Germinal center (tissue), 1 donor: ENCODE results near the gene COPB2.

Experiments used
- DNase-seq: peaks from one replicate; pipeline ENCODE4 v3.0.0; 2012; ENCODE audit warnings: mixed read lengths, low spot score

COPB2 gene

DNA sequence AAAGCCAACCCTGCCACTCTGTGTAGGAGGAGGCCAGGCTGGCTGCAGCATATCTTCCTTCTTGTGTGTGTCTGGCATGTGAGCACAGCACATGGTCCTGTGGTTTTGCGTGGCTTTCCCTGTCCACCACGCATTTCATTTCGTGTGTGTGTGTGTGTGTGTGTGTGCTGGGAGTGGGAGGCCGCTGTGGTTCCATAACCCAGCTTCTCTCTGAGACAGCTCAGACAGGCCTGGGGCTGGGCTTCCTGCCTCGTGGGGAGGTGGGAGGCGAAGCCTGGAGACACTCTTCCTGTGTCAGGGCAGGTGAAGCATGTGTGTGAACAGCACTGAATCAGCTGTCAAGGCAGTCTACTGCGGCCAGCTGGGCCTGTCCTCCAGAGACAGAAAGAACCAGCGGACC is 61.6 kb downstream of the COPB2 start:
- DNase-seq, result no peak

DNA sequence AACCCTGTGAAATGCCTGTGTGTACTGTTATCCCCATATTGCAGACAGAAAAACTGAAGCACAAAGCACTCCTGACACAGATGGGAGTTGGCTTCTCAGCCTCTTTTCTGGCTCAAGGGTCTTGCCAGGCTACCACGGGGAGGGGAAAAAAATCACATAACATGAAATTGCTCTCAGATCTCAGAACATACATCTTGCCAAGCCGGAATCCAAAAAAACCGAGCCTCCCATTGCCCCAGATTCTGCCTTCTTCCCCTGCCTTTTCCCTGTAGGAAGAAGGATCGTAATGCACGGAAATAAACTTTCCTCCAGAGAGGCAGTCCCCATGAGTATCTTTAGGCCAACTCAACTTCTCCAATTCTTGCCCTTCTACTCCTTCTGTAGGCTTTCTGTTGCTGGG is 62.2 kb downstream of the COPB2 start:
- no peak for DNase-seq

DNA sequence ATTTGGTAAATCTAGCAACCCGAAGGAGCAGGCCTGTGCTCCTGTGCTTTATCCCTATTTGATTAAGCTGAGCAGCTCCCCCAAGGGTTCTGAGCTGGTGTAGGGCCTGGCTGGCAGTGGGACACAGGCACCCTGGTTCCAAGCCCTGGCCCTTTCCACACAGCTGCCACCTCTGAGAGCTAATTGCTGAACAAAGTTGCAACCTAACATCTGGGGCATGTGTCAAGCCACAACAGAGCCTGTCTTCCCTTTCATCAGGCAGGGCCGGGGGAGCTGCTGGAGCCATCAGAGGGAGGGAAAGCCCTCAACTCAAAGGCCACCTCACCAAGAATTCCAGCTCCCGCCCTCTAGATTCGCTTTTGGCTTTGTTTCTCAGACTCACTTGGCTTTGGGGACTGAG is 62.7 kb downstream of the COPB2 start:
- DNase-seq, result no peak

DNA sequence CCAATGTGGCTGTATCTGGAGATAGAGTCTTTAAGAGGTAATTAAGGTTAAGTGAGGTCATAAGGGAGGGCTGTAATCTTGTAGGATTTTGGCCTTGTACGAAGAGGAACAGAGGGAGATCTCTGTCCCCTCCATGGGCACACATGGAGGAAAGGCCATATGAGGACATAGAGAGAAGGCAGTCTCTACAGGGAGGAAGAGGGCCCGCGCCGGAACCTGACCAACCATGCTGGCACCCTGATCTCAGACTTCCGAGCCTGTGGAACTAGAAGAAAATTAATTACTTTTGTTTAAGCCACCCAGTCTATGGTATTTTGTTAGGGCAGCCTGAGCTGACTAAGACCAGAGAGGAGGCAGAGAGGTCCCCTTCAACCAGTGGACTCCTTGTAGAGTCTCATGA is 63.3 kb downstream of the COPB2 start:
- DNase-seq, result no peak

DNA sequence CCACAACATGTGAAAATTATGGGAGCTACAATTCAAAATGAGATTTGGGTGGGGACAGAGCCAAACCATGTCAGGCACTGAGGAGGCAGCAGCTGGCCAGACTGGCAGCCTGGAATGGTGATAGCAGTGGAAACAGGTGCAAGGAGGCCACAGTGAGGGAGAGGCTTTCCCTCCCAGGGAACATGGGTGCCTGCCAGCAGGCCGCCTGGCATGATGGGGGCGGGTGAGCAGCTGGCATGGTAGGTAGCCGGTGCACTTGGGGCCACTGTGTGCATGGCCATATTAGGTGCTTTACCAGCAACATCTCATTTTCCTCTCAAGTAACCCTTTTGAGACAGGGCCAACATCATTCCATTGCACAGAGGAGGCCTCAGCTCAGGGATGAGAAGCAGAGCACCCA is 63.9 kb downstream of the COPB2 start:
- no peak for DNase-seq

DNA sequence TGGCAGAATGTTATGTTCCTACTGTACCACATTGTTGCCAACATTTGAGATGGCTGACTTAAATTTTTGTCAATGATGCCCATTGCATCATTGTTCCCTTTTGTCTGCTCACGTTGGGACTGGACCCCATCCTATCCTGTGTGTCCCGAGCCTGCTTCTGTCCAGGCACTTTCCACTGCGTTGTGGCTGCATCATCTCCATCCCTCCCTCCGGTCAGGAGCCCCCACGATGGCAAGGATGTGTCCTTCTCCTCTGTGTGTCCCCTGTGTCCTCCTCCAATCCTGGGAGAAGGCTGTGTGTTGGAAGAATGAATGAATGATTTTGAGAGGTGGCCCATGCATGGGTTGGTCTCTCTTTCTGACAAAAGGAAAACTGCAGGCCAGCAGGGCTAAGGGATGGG is 65.0 kb downstream of the COPB2 start:
- DNase-seq, result no peak

DNA sequence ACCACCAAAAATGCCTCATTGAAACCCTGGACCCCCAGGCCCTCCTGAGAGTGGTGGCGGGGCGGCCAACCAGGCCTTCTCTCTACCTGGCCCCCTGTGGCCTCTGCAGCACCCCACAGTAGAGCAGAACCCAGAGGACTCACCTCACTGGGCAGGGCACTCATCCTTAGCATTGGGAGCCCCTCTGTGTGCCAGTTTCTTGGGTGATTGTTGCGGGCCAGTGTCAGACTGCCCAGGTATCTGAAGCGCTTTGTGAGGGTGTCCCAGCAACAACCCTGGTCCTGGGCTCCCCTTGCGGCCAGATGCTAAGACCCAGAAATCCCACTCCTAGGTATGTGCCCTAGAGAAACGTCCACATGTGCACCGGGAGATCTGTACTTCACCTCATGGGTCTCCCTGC is 66.3 kb downstream of the COPB2 start:
- no peak for DNase-seq

DNA sequence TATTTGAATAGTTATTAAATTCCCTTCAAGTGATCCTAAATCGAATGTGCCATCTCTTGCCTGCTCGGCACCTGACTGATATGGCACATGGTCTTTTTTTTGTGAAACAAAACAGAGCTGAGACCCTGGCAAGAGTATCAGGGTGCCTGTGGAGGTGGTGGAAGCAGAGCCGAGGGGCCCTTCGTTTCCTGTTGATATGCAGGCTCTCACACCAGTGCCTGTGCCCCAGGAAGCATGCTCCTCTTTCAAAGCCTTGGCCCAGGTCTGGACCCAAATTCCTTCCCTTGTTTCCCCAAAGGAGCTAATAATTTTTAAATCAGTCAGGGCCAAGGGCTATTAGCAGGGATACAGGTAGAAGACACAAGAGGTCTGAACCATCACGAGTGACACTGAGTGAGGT is 67.1 kb downstream of the COPB2 start:
- DNase-seq, result no peak

DNA sequence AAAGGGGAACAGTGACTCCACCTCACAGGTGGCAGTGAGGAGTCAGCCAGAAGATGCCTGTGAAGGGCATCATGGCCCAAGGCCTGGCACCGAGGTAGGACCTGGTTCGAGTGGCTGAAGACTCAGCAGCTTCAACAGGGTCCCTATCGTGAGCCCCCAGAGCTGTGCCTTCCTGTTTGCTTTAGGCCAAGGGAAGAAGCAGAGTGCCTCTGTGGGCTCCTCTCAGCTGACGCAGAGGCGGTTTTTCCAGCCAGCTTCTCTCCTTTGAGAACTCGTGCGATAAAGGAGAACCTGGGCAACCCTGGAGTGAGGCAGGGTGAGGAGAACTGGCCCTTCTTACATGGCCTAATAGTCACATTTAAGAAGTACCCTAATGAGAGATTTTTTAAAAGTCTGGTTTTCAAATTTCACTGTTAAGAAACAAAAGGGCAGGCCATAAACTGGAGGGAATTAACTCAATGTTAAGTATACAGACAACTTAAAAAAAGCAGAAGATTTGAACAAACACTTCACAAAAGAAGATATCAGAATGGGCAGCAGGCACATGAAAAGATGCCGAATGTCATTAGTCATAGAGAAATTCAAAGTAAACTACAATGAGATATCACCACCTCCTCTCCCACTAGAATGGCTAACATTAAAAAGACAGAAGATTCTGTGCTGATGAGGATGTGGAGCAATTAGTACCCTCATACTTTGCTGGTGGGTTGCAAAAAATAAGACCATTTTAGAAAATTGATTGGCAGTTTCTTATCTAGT is 68.7 kb downstream of the COPB2 start:
- DNase-seq, result no peak

DNA sequence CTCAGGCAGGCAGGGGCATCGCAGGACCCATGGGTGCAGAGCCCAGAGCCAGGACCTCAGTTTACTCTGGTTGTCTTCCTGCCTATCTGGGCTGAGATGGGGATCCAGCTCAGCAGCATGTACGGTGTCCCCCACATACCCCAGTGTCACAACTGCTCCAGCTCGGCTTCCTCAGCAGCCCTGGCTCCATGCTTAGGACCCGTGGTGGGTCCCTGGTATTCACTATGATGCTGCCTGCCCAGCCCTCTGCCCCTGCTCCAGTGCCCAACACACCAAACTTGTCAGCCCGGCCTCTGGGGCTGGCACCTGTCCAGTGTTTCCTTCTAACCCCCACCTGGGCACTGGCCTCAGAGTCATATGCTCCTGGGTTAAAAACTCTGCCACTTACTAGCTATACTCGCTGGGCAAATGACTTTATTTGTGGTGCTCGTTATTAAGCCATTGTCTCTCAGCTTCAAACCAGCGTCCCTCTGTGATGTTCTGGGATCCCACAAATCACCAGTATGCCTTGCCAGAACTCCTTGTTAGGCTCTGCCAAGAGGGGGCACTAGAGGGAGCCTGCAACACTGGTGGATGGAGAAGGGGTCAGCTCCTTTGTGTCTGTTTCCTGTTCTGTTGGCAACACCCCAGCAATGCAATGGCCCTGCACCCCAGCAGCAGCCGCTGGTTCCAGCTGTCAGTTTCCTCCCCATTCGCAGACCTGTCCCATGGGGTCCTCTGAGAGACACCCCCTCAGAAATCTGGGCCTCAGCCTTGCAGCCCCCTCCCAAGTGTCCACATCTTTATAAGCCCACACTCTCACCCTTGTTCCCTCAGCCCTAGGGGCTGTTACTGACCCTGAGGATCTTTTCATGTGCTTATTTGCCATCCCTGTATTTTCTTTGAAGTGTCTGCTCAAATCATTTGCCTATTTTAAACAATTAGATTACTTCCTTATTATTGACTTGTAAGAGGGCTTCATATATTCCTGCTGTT is 69.7 kb downstream of the COPB2 start:
- no peak for DNase-seq

DNA sequence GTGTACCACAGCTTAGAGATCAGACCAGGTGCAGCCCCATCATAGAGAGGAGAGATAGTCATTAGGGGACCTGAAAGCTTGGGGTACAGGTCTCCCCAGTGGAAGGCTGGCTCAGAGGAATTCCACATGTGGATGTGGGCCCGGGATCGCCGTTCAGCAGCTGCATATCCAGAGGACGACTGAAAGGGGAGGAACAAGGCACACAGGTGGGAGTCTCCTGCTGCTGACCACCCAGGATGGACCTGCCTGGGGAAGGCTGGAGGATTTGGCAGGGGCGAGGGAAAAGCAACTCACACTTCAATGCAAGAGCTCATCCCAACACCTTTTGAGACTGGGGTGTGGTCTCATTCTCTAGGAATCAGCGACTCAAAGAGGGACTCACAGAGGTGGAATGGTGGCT is 70.6 kb downstream of the COPB2 start:
- DNase-seq, result no peak

DNA sequence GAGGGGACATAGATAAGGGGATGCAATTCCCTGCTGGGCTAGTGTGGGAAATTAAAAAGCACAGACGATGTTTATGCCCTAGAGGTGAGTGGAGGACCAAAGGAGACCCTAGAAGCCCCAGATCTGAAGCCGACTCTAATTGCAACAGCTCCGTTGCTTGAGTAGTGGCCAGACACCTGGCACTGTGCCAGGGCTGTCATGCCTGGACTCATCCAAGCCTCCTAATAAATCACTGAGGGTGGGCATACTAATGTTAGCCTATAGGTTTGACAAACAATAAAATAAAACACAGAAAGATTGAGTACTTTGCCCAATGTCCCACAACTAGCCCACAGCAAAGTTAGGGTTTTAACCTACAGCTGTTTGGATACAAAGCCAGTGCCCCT is 71.0 kb downstream of the COPB2 start:
- no peak for DNase-seq

DNA sequence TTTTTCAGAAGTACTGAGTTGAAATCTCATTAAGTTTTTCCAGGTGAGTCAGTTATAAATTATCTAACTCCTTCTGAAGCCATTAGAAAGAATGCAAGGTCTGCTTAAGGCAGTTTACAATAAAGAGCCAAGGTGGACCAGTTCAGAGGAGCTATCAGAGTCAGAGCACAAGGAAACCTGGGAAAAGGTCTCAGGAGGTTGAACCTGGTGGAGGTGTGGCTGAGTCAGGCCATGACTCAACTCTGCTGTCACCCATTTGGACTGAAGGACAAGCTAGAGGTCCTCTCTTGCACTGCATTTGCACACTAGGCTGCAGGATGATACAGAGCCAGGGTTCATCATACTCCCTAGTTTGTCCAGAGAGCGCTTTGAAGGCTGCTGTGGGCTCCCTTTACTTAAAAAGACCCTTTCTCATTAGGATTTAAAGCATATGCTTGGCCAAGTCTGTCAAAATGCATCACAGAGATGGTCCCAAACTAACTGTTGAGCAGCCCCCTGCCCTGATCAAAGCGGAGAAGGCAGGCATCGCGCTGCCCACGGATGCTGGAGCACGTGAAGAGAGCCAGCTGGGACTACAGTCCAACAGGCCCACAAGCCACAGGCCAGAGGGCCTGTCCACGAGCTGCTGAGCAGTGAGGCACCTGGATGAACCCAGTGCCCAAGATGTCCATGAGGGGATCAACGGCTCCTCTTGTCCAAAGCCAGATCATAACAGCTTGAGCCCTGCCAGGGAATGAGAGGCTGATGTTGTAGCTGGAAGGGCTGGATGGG is 71.6 kb downstream of the COPB2 start:
- DNase-seq, result no peak

DNA sequence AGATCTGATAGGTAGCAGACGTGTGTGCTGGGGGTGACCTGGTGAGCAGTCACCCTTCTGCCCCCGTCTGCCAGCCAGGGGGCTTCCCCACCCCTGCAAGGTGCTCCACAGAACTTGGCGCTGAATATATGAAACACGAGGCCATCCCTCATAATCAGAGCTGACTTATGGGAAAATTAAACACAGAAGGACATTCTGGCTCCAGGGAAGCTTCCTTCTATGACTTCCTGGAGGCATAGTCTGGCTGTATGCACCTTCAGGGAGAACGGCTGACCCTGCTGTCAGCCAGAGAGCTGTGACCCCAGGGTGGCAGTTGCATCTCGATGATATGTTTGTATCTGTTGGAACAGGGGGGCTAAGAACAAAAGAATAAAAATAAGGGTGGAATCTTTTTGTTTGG is 72.2 kb downstream of the COPB2 start:
- no peak for DNase-seq

DNA sequence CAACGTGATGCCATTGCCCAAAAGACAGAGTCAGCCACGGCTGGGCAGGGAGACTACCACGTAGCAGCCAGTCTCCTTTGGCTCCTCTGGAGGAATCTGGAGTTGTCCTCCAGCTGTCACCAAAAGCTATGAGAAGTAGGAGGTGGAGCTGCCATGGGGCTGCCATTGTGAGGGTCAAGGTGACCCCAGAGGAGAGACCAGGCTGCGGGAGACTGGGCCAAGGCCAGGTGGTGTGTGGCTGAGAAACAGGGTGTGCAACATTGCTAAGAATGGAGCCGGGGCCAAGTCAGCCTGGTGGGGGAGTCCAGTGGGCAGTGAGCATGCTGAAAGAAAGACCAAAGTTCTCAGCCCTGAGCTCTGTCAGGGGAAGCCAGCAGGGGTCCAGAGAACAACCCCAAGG is 75.5 kb downstream of the COPB2 start:
- no peak for DNase-seq

DNA sequence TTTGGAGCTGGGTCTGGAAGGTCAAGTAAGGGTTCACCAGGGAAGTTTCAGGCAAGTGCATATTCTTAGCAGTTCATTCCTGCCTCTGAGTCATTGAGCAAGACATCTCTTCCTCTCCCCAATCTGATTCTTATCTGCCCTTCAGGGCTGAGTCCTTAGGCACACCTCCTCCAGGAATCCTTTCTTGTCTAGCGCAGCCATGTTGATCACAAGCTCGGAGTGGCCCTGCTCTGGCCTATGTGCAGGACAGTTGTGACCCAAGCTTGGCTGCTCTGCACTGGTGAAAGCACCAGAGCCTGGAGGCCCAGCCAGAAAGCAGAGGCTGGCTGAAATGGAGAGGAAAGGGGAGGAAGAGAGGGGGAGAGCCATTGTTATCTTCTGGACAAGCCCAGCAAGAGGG is 76.5 kb downstream of the COPB2 start:
- no peak for DNase-seq

DNA sequence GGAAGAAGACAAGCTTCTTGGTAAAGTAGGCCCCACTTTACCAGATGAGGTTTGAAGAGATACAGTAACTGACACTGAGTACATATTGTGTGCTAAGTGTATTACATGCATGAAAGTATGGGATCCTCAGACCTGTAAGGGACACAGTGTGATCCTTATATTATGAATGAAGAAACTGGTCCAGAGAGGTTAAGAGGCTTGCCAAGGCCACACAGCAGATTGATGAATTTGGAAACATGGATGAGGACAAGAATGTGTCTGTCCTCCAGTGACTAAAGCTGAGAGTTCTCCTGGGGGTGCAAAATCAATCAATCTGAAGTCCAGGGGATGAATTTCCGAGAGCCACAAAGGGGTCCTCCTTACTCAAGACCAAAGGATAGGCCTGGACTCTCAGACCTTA is 77.0 kb downstream of the COPB2 start:
- DNase-seq, result no peak

DNA sequence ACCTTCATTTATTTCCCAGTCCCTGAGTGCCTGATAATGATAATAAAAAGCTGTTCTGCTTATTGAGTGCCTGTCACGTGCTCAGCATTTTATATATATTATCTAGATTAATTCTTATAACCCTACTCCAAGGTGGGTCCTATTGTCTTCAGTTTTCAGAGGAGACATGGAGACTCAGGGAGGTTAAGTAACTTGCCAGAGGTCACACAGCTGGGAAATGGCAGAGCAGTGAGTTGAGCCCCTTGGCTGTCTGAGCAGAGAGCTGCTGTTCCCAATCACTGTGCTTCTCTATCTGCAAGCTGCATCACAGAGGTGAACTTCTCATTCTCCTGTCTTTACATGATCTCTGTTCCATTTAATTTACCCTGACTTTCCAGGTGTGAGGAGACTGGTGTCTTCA is 77.9 kb downstream of the COPB2 start:
- DNase-seq, result no peak

DNA sequence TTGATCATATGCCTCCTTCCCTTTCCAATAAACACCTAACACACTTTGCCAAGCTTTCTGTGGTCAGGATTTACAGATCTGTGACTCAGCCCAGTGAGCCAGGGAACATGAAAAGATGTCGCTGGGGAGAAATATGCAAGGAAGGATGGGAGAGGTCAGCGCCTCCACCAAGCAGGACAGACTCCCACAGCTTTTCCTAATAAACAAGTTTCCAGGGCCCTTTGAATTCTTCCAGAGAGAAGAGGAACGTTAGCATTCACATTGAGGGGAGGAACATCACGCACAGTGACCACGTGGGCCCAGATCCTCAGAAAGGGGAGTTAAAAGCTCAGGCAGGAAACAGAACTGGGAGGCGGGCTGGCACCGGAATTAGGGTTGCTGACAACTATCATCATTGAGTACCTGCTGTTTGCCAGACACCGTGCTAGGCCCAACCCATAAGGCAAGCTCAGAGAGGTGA is 78.9 kb downstream of the COPB2 start:
- DNase-seq, result no peak

DNA sequence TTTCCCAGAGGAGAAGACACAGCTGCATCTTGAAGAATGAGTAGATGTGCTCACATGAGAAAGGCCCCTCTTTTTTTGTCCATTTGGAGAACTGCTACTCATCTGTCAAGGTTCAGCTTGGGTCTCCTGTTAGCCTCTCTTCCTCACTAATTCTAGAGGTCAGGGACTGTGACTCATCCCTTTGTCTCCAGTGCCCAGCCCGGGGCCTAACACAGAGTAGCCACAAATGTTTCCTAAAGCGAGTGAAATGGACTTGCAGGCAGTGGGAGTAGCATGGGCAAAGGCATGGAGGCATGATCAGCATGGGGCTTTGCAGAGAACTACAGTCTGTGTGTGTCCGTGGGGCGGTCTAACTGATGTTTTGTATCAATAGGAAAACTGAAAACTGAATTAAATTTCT is 79.6 kb downstream of the COPB2 start:
- no peak for DNase-seq

DNA sequence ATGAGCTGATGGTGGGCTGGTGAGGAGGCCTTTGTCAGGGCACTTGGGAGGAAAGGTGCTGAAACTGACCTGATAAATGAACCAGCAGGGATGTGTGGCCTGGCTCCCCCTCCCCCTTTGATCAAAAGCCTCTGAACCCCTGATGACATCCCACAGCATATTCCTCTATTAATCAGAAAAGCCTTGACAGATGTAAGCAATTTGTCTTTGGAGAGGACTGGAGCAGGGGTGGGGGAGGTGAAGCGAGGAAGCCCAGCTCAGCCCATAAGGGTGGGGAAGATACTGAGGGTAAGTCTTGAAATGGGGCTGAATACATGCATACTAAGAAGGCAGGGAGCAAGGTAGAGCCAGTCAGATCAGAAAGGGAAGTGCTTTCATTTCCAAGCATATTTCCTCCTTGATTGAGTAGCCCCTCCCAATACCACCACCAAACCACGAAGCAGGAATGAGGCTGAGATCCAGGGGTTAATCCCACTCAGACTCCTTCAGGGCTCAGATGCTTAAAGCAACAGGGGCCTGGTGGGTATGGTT is 80.3 kb downstream of the COPB2 start:
- no peak for DNase-seq

DNA sequence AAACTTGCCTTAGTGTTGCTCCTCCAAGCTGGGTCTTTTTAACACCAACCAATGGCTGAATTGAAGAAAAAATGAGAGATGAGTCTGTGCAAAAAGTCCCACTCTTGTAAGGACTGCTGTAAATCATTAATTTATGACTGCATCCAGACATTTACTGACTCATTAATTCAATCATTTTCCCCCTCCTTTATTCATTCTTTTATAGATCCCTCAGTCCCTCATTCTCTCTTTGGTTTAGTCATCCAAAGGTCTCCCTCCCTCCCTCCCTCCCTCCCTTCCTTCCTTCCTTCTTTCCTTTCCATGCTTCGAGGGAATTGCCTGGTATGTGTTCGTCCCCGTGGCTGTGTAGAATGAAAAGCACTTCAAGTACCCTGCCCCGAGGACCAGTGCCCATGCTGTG is 80.9 kb downstream of the COPB2 start:
- no peak for DNase-seq
